WTC11 (cell line): Measurements from ENCODE around the gene OR4N2. TPM values are rescaled to one million over a fixed set of nuclear protein-coding genes. Genes with fewer than 3 reads are reported as not detected.
"Not testable (repeated sequence)": the region's sequence is repeated elsewhere in the genome, so short reads cannot be mapped to it uniquely, and the experiment has no call there.

Experiments used
- ATAC-seq: fragments of 200-7000 bp; cut with Tn5 transposase; 2 replicates; pipeline ENCODE4 v1.10.0; 2021; ENCODE audit warnings: mild to moderate bottlenecking, moderate library complexity
- Bru-seq: library from RNA; stranded (reverse); fragments of 400-500 nt; gene quantifications from one replicate; lab custom pipeline; 2021; lab: Mats Ljungman, UMichigan
- CTCF ChIA-PET: fragments of 300-600 bp; sonication (Branson Sonifier 250); formaldehyde crosslinking; loops from one replicate; lab custom pipeline; 2021; ENCODE audit warnings: antibody characterized with exemption; lab: Charles Lee
- POLR2A ChIA-PET: fragments of 350-600 bp; sonication (Branson Sonifier 250); formaldehyde crosslinking; loops from one replicate; lab custom pipeline; 2021; ENCODE audit warnings: antibody characterized with exemption; lab: Charles Lee
- DNase-seq: peaks from one replicate; pipeline ENCODE4 v3.0.0; 2021; ENCODE audit warnings: low spot score
- H3K27ac Mint-ChIP-seq: 2 replicates; pipeline ENCODE4 v1.8.0; 2021; ENCODE audit warnings: mixed read lengths
- H3K27me3 Mint-ChIP-seq: 2 replicates; pipeline ENCODE4 v1.8.0; 2021; ENCODE audit warnings: low read depth, mild to moderate bottlenecking, moderate library complexity, mixed read lengths
- H3K36me3 Mint-ChIP-seq: 2 replicates; pipeline ENCODE4 v1.8.0; 2021; ENCODE audit warnings: mixed read lengths
- H3K4me1 Mint-ChIP-seq: 2 replicates; pipeline ENCODE4 v1.8.0; 2022; ENCODE audit warnings: mixed read lengths
- H3K4me3 Mint-ChIP-seq: 2 replicates; pipeline ENCODE4 v1.8.0; 2021; ENCODE audit warnings: mild to moderate bottlenecking, moderate library complexity, mixed read lengths
- H3K9me3 Mint-ChIP-seq: 2 replicates; pipeline ENCODE4 v1.8.0; 2021; ENCODE audit warnings: mixed read lengths
- CBFB ChIP-seq: sonication (generic); formaldehyde crosslinking; IDR thresholded peaks from 2 replicates; pipeline ENCODE4 v1.8.1; 2022; ENCODE audit warnings: mild to moderate bottlenecking, low read depth, missing genetic modification reagents
- EMX1 ChIP-seq: fragments of 250-450 bp; sonication (Bioruptor Pico); IDR thresholded peaks from 2 replicates; pipeline ENCODE4 v1.8.0; 2021; ENCODE audit warnings: mild to moderate bottlenecking
- GTF2I ChIP-seq: fragments of 250-450 bp; sonication (Bioruptor Pico); conservative IDR thresholded peaks from 2 replicates; pipeline ENCODE4 v1.4.0; 2021; ENCODE audit warnings: mild to moderate bottlenecking
- JAZF1 ChIP-seq: fragments of 250-450 bp; sonication (Bioruptor Pico); IDR thresholded peaks from 2 replicates; pipeline ENCODE4 v1.9.0; 2021; ENCODE audit warnings: moderate library complexity, mild to moderate bottlenecking, inconsistent platforms
- KAT7 ChIP-seq: sonication (generic); formaldehyde crosslinking; IDR thresholded peaks from 2 replicates; pipeline ENCODE4 v1.8.1; 2023; ENCODE audit warnings: missing genetic modification reagents, mild to moderate bottlenecking, borderline replicate concordance
- MAX ChIP-seq: sonication (generic); formaldehyde crosslinking; IDR thresholded peaks from 2 replicates; pipeline ENCODE4 v1.8.0; 2022; ENCODE audit warnings: mild to moderate bottlenecking, missing genetic modification reagents
- NFYB ChIP-seq: sonication (generic); formaldehyde crosslinking; conservative IDR thresholded peaks from 2 replicates; pipeline ENCODE4 v1.8.0; 2022; ENCODE audit warnings: low read depth, missing genetic modification reagents
- NR1H2 ChIP-seq: sonication (generic); formaldehyde crosslinking; IDR thresholded peaks from 2 replicates; pipeline ENCODE4 v1.9.0; 2021; ENCODE audit warnings: mild to moderate bottlenecking, moderate library complexity, missing genetic modification reagents
- NR3C1 ChIP-seq: sonication (generic); formaldehyde crosslinking; conservative IDR thresholded peaks from 2 replicates; pipeline ENCODE4 v1.8.1; 2023; ENCODE audit warnings: low read depth, mild to moderate bottlenecking, missing genetic modification reagents
- OVOL2 ChIP-seq: fragments of 250-450 bp; sonication (Bioruptor Pico); IDR thresholded peaks from 2 replicates; pipeline ENCODE4 v1.9.0; 2021; ENCODE audit warnings: mild to moderate bottlenecking, borderline replicate concordance
- PRRX2 ChIP-seq: fragments of 250-450 bp; sonication (Bioruptor Pico); IDR thresholded peaks from 2 replicates; pipeline ENCODE4 v1.8.0; 2021; ENCODE audit warnings: mild to moderate bottlenecking
- TCF7 ChIP-seq: sonication (generic); formaldehyde crosslinking; IDR thresholded peaks from 2 replicates; pipeline ENCODE4 v1.8.0; 2022; ENCODE audit warnings: mild to moderate bottlenecking, low read depth, missing genetic modification reagents, moderate library complexity
- TEAD1 ChIP-seq: sonication (generic); formaldehyde crosslinking; IDR thresholded peaks from 2 replicates; pipeline ENCODE4 v1.8.0; 2022; ENCODE audit warnings: mild to moderate bottlenecking, missing genetic modification reagents
- ZNF138 ChIP-seq: sonication (generic); formaldehyde crosslinking; conservative IDR thresholded peaks from 2 replicates; pipeline ENCODE4 v1.8.1; 2022; ENCODE audit warnings: mild to moderate bottlenecking, moderate library complexity, missing genetic modification reagents
- ZNF232 ChIP-seq: sonication (generic); formaldehyde crosslinking; IDR thresholded peaks from 2 replicates; pipeline ENCODE4 v1.8.0; 2022; ENCODE audit warnings: mild to moderate bottlenecking, missing genetic modification reagents
- long read RNA-seq, 3 experiments: library from RNA in 1 of 3; library from capped mRNA in 1 of 3; library from polyadenylated mRNA in 1 of 3; unstranded in 2 of 3; stranded (forward) in 1 of 3; transcript quantifications; one replicate each; pipeline ENCODE4 v2.0.0, GENCODE V29; 2021
- total RNA-seq: library from RNA; stranded (reverse); gene quantifications from 3 replicates; pipeline ENCODE4 v1.2.3, GENCODE V29; 2021
- TF ChIP-seq, protein P1 (sequence below): sonication (generic); formaldehyde crosslinking; IDR thresholded peaks from 2 replicates; pipeline ENCODE4 v1.8.1; 2022; ENCODE audit warnings: low read depth, mild to moderate bottlenecking, moderate library complexity, missing genetic modification reagents, borderline replicate concordance
- TF ChIP-seq, protein P2 (sequence below): sonication (generic); formaldehyde crosslinking; IDR thresholded peaks from 2 replicates; pipeline ENCODE4 v1.8.1; 2022; ENCODE audit warnings: low read depth, missing genetic modification reagents, borderline replicate concordance
- TF ChIP-seq, protein P3 (sequence below): sonication (generic); formaldehyde crosslinking; IDR thresholded peaks from 2 replicates; pipeline ENCODE4 v1.8.0; 2023; ENCODE audit warnings: mild to moderate bottlenecking, missing genetic modification reagents

Gene OR4N2, protein sequence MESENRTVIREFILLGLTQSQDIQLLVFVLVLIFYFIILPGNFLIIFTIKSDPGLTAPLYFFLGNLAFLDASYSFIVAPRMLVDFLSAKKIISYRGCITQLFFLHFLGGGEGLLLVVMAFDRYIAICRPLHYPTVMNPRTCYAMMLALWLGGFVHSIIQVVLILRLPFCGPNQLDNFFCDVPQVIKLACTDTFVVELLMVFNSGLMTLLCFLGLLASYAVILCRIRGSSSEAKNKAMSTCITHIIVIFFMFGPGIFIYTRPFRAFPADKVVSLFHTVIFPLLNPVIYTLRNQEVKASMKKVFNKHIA
- total RNA-seq (not detected in 3 replicates), Bru-seq, nascent RNA (not detected)
- long read RNA-seq, experiment 1 = 0 reads
- long read RNA-seq, experiment 2 = 0 reads
- long read RNA-seq, experiment 3 = 0 reads

- ATAC-seq, POLR2A ChIA-PET, H3K27ac Mint-ChIP-seq, DNase-seq, H3K4me1 Mint-ChIP-seq, CTCF ChIA-PET, H3K4me3 Mint-ChIP-seq: not testable (repeated sequence)
- H3K27me3 Mint-ChIP-seq = peaks cover 16% of the 10 kb centered on the region
- H3K9me3 Mint-ChIP-seq = peaks cover 39% of the 10 kb centered on the region
- H3K36me3 Mint-ChIP-seq = peaks cover 37% of the 10 kb centered on the region
Measured at GRCh38 chr14:19803470-19803869, at the start of gene OR4N2. Gene OR4N2 (plus strand): TSS chr14:19803770. CDS start chr14:19827449, 23,679 bp downstream.

DNA sequence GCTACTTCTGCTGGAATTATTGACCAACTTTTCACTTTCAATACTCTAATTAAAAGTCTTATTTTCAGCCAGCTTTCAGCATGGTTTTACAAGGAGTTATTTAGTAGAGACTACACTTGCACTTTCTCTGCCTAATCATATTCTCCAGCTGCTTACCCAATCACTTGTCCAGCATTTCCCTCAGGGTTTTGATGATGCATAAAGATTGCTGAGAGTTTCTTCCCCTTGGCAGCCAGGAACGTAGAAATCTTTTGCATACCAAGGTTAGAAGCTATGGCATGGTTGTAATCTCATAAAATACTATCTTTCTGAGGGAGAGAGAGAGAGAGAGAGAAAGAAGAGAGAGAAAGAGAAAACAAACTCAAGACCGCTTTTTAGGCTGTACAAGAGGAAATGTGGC, 49.4 kb upstream of the OR4N2 start:
- DNase-seq (no peak), ATAC-seq (no peak)
- CTCF ChIA-PET = no interaction called here
- Mint-ChIP-seq H3K27ac (no peak overlapping the region), H3K36me3 (peaks cover 41% of the 10 kb centered on the region), H3K27me3 (peaks cover 14% of the 10 kb centered on the region), H3K4me1 (no peaks in the 10 kb centered on the region), H3K4me3 (no peak overlapping the region), H3K9me3 (peaks cover 35% of the 10 kb centered on the region)
- TF ChIP-seq, protein P1, sequence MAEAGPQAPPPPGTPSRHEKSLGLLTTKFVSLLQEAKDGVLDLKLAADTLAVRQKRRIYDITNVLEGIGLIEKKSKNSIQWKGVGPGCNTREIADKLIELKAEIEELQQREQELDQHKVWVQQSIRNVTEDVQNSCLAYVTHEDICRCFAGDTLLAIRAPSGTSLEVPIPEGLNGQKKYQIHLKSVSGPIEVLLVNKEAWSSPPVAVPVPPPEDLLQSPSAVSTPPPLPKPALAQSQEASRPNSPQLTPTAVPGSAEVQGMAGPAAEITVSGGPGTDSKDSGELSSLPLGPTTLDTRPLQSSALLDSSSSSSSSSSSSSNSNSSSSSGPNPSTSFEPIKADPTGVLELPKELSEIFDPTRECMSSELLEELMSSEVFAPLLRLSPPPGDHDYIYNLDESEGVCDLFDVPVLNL = no peak
- TF ChIP-seq NFYB = no peak
- TF ChIP-seq, protein P2, sequence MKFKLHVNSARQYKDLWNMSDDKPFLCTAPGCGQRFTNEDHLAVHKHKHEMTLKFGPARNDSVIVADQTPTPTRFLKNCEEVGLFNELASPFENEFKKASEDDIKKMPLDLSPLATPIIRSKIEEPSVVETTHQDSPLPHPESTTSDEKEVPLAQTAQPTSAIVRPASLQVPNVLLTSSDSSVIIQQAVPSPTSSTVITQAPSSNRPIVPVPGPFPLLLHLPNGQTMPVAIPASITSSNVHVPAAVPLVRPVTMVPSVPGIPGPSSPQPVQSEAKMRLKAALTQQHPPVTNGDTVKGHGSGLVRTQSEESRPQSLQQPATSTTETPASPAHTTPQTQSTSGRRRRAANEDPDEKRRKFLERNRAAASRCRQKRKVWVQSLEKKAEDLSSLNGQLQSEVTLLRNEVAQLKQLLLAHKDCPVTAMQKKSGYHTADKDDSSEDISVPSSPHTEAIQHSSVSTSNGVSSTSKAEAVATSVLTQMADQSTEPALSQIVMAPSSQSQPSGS (CRISPR knock-in tag) = no peak
- TF ChIP-seq KAT7 (CRISPR knock-in tag) = no peak
- TF ChIP-seq, protein P3, sequence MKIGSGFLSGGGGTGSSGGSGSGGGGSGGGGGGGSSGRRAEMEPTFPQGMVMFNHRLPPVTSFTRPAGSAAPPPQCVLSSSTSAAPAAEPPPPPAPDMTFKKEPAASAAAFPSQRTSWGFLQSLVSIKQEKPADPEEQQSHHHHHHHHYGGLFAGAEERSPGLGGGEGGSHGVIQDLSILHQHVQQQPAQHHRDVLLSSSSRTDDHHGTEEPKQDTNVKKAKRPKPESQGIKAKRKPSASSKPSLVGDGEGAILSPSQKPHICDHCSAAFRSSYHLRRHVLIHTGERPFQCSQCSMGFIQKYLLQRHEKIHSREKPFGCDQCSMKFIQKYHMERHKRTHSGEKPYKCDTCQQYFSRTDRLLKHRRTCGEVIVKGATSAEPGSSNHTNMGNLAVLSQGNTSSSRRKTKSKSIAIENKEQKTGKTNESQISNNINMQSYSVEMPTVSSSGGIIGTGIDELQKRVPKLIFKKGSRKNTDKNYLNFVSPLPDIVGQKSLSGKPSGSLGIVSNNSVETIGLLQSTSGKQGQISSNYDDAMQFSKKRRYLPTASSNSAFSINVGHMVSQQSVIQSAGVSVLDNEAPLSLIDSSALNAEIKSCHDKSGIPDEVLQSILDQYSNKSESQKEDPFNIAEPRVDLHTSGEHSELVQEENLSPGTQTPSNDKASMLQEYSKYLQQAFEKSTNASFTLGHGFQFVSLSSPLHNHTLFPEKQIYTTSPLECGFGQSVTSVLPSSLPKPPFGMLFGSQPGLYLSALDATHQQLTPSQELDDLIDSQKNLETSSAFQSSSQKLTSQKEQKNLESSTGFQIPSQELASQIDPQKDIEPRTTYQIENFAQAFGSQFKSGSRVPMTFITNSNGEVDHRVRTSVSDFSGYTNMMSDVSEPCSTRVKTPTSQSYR (CRISPR knock-in tag) = no peak
- TF ChIP-seq JAZF1 (CRISPR knock-in tag) = no peak
- no peak for TF ChIP-seq NR1H2 (CRISPR knock-in tag)
- POLR2A ChIA-PET = no interaction called here

- H3K27ac Mint-ChIP-seq, H3K4me3 Mint-ChIP-seq, CTCF ChIA-PET, DNase-seq, POLR2A ChIA-PET, H3K4me1 Mint-ChIP-seq, ATAC-seq: not testable (repeated sequence)
- Mint-ChIP-seq H3K27me3 (peaks cover 18% of the 10 kb centered on the region), H3K9me3 (peaks cover 32% of the 10 kb centered on the region), H3K36me3 (peaks cover 92% of the 10 kb centered on the region)
Measured at GRCh38 chr14:19771491-19771890, 32.1 kb upstream of the OR4N2 start.

GRCh38 chr14:19771895-19772430, 31.6 kb upstream of the OR4N2 start:
- ATAC-seq (no peak), DNase-seq (no peak)
- Mint-ChIP-seq H3K27ac (no peak overlapping the region), H3K27me3 (peaks cover 18% of the 10 kb centered on the region), H3K9me3 (peaks cover 36% of the 10 kb centered on the region), H3K36me3 (peaks cover 88% of the 10 kb centered on the region), H3K4me3 (no peak overlapping the region), H3K4me1 (no peaks in the 10 kb centered on the region)
- CTCF ChIA-PET = no interaction called here
- POLR2A ChIA-PET = no interaction called here
- no peak for TF ChIP-seq ZNF232 (CRISPR knock-in tag)
- TF ChIP-seq CBFB = no peak
- no peak for TF ChIP-seq MAX (CRISPR knock-in tag)
- TF ChIP-seq, protein P1 = no peak
- no peak for TF ChIP-seq PRRX2
- no peak for TF ChIP-seq NR3C1 (CRISPR knock-in tag)
- TF ChIP-seq TCF7 (CRISPR knock-in tag) = no peak
- no peak for TF ChIP-seq ZNF138 (CRISPR knock-in tag)
- no peak for TF ChIP-seq TEAD1 (CRISPR knock-in tag)
- TF ChIP-seq GTF2I (CRISPR knock-in tag) = no peak
- no peak for TF ChIP-seq EMX1 (CRISPR knock-in tag)
- TF ChIP-seq OVOL2 (CRISPR knock-in tag) = no peak
